ENCODE data around the gene TRAF3IP1. TPM values are rescaled to one million over a fixed set of nuclear protein-coding genes. Genes with fewer than 3 reads are reported as not detected.
"Not testable (repeated sequence)": the region's sequence is repeated elsewhere in the genome, so short reads cannot be mapped to it uniquely, and the experiment has no call there.

TRAF3IP1 gene
- total RNA-seq, 1 donor from 2014 or later = 7.8 TPM

GRCh38 chr2:238338710-238339394 lies 18.5 kb downstream of the TRAF3IP1 start:
- intact Hi-C loops (cut with micrococcal nuclease) = no loop called here

- intact Hi-C loops (cut with micrococcal nuclease) = no loop called here
Measured at GRCh38 chr2:238339395-238339780, 19.1 kb downstream of the TRAF3IP1 start.

- intact Hi-C loops (cut with micrococcal nuclease) = no loop called here
Measured at GRCh38 chr2:238339814-238340213, 19.5 kb downstream of the TRAF3IP1 start.

GRCh38 chr2:238341536-238341935 lies 21.2 kb downstream of the TRAF3IP1 start:
- intact Hi-C loops (cut with micrococcal nuclease) = no loop called here

- intact Hi-C loops (cut with micrococcal nuclease) = no loop called here
Measured at GRCh38 chr2:238344035-238344434, 23.7 kb downstream of the TRAF3IP1 start.

GRCh38 chr2:238344517-238344916 lies 24.2 kb downstream of the TRAF3IP1 start:
- intact Hi-C loops (cut with micrococcal nuclease) = no loop called here

GRCh38 chr2:238345297-238345968 lies 25.1 kb downstream of the TRAF3IP1 start:
- intact Hi-C loops (cut with micrococcal nuclease) = no loop called here

- intact Hi-C loops (cut with micrococcal nuclease) = no loop called here
Measured at GRCh38 chr2:238346544-238346943, 26.2 kb downstream of the TRAF3IP1 start.

GRCh38 chr2:238350150-238350897 lies 30.0 kb downstream of the TRAF3IP1 start:
- intact Hi-C loops (cut with micrococcal nuclease) = no loop called here

GRCh38 chr2:238351315-238351714 lies 31.0 kb downstream of the TRAF3IP1 start:
- intact Hi-C loops (cut with micrococcal nuclease) = no loop called here

- intact Hi-C loops (cut with micrococcal nuclease) = no loop called here
Measured at GRCh38 chr2:238352361-238352760, 32.0 kb downstream of the TRAF3IP1 start.

- intact Hi-C loops (cut with micrococcal nuclease) = loop anchor here (5.0 kb wide), 1 partner anchor 429 kb away; no protein-coding TSS in a partner anchor
Measured at GRCh38 chr2:238358769-238359168, 38.5 kb downstream of the TRAF3IP1 start.

GRCh38 chr2:238359403-238359802 lies 39.1 kb downstream of the TRAF3IP1 start:
- intact Hi-C loops (cut with micrococcal nuclease) = loop anchor here (5.0 kb wide), 1 partner anchor 428 kb away; no protein-coding TSS in a partner anchor

- intact Hi-C loops (cut with micrococcal nuclease) = no loop called here
Measured at GRCh38 chr2:238361877-238362276, 41.6 kb downstream of the TRAF3IP1 start.

- intact Hi-C loops (cut with micrococcal nuclease) = no loop called here
Measured at GRCh38 chr2:238362626-238363025, 42.3 kb downstream of the TRAF3IP1 start.

- intact Hi-C loops (cut with micrococcal nuclease) = loop anchor here (1.0 to 2.0 kb wide), 2 partner anchors 93 to 415 kb away; no protein-coding TSS in a partner anchor
Measured at GRCh38 chr2:238369591-238370040, 49.3 kb downstream of the TRAF3IP1 start.

GRCh38 chr2:238370094-238370822 lies 49.9 kb downstream of the TRAF3IP1 start:
- intact Hi-C loops (cut with micrococcal nuclease) = loop anchor here (1.0 to 2.0 kb wide), 2 partner anchors 92 to 415 kb away; no protein-coding TSS in a partner anchor

GRCh38 chr2:238370823-238371372 lies 50.6 kb downstream of the TRAF3IP1 start:
- intact Hi-C loops (cut with micrococcal nuclease) = loop anchor here (1.0 to 2.0 kb wide), 2 partner anchors 91 to 414 kb away; no protein-coding TSS in a partner anchor

- intact Hi-C loops (cut with micrococcal nuclease) = not testable (repeated sequence)
Measured at GRCh38 chr2:238372277-238372676, 52.0 kb downstream of the TRAF3IP1 start.

- intact Hi-C loops (cut with micrococcal nuclease) = no loop called here
Measured at GRCh38 chr2:238376884-238377391, 56.6 kb downstream of the TRAF3IP1 start.
